NK-92 (cell line): ENCODE results near the gene BCAR3.
"Not testable (repeated sequence)": the region's sequence is repeated elsewhere in the genome, so short reads cannot be mapped to it uniquely, and the experiment has no call there.

ENCODE experiments used
- DNase-seq: peaks from one replicate; lab custom pipeline; 2025; ENCODE audit not compliant: unreplicated experiment; lab: John Stamatoyannopoulos, UW

The BCAR3 gene

GRCh38 chr1:93670141-93670540, 11.5 kb downstream of the BCAR3 start:
- no peak for DNase-seq

- no peak for DNase-seq
These were observed 12.3 kb downstream of the BCAR3 start for GRCh38 chr1:93669369-93669768.

GRCh38 chr1:93668951-93669350, 12.7 kb downstream of the BCAR3 start:
- DNase-seq: no peak

GRCh38 chr1:93668121-93668520, 13.5 kb downstream of the BCAR3 start:
- DNase-seq: no peak

- DNase-seq: no peak
These were observed 14.0 kb downstream of the BCAR3 start for GRCh38 chr1:93667642-93668041.

- no peak for DNase-seq
These were observed 14.8 kb downstream of the BCAR3 start for GRCh38 chr1:93666613-93667384.

GRCh38 chr1:93665015-93665414, 16.6 kb downstream of the BCAR3 start:
- no peak for DNase-seq

- no peak for DNase-seq
These were observed 18.4 kb downstream of the BCAR3 start for GRCh38 chr1:93663208-93663614.

GRCh38 chr1:93662481-93663207, 19.0 kb downstream of the BCAR3 start:
- DNase-seq: no peak

GRCh38 chr1:93661829-93662474, 19.7 kb downstream of the BCAR3 start:
- DNase-seq: no peak

- DNase-seq: not testable (repeated sequence)
These were observed 20.3 kb downstream of the BCAR3 start for GRCh38 chr1:93661341-93661740.

GRCh38 chr1:93659822-93660503, 21.7 kb downstream of the BCAR3 start:
- no peak for DNase-seq

- DNase-seq: no peak
These were observed 23.4 kb downstream of the BCAR3 start for GRCh38 chr1:93658188-93658587.

- DNase-seq: no peak
These were observed 25.1 kb downstream of the BCAR3 start for GRCh38 chr1:93656491-93656890.

GRCh38 chr1:93653656-93654055, 28.0 kb downstream of the BCAR3 start:
- no peak for DNase-seq

GRCh38 chr1:93652323-93652949, 29.2 kb downstream of the BCAR3 start:
- DNase-seq: no peak

- DNase-seq: no peak
These were observed 29.9 kb downstream of the BCAR3 start for GRCh38 chr1:93651695-93652094.

- not testable (repeated sequence) for DNase-seq
These were observed 31.5 kb downstream of the BCAR3 start for GRCh38 chr1:93650159-93650558.

GRCh38 chr1:93649231-93649630, 32.4 kb downstream of the BCAR3 start:
- DNase-seq: no peak

- no peak for DNase-seq
These were observed 33.0 kb downstream of the BCAR3 start for GRCh38 chr1:93648656-93649055.

- DNase-seq: no peak
These were observed 40.1 kb downstream of the BCAR3 start for GRCh38 chr1:93641527-93641926.
